ENCODE measurements around the gene GCN1. TPM values are rescaled to one million over a fixed set of nuclear protein-coding genes. Genes with fewer than 3 reads are reported as not detected.

GCN1 gene
- total RNA-seq, 4 donors from 2014 or later: 36.4 to 56.7 (median 41.6) TPM

DNA sequence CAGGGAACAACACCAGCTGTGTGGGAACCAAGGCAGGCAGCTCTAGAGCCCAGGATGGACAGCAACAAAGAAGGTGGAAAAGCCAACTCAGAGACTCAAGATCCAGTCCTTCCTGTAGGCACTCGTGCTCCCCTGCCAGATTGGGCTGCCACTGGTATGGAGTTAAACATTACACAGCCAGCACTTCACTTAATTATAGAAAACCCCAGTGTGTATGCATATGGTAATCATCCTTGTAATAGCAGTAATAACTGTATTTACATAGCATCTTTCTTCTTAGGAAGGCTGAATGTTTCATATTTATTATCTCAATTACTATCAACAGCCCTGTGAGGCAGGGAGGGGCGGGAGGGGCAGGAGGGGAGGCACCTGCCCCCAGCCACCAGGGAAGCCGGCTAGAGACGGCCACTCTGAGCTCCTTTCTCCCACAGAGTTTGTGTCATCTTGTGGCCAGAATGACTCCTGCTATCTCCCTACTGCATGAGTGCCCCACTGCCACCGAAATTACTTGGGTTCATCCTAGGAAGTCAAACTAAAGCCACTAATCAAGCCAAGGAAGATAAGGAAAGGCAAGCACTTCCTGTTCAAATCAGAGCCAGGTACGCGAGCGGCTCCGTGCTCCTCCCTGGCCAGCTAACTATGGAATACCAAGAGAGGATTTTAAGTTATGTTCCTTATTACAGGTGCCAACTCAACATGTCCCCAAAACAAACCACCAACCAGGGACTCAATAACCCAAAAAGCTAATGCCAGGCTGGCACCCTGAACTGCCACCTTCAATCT, 62.3 kb downstream of the GCN1 start:
- TF ChIP-seq, protein P1, sequence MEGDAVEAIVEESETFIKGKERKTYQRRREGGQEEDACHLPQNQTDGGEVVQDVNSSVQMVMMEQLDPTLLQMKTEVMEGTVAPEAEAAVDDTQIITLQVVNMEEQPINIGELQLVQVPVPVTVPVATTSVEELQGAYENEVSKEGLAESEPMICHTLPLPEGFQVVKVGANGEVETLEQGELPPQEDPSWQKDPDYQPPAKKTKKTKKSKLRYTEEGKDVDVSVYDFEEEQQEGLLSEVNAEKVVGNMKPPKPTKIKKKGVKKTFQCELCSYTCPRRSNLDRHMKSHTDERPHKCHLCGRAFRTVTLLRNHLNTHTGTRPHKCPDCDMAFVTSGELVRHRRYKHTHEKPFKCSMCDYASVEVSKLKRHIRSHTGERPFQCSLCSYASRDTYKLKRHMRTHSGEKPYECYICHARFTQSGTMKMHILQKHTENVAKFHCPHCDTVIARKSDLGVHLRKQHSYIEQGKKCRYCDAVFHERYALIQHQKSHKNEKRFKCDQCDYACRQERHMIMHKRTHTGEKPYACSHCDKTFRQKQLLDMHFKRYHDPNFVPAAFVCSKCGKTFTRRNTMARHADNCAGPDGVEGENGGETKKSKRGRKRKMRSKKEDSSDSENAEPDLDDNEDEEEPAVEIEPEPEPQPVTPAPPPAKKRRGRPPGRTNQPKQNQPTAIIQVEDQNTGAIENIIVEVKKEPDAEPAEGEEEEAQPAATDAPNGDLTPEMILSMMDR (IDR thresholded peaks at IDR 0.05; ENCODE audit: low read depth): no peak

DNA sequence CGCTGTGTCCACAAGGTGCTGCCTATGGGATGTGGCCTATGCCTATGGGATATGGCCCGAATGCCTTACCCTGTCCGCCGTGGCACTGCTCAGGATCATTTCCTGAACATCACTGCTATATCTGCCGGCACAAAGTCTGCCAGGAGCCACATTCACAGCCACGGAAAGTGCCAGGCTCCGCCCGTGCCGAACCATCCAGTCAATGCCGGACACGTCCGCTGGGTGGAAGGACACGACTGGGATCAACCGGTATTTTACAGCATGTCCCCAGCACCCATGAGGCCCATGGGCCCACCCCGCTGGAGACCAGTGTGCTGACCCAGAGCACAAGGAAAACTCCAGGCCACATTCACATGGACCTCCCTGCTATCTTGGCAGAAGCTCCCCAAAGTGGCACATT, 63.4 kb downstream of the GCN1 start:
- TF ChIP-seq, protein P1 (IDR thresholded peaks at IDR 0.05; ENCODE audit: low read depth): no peak

DNA sequence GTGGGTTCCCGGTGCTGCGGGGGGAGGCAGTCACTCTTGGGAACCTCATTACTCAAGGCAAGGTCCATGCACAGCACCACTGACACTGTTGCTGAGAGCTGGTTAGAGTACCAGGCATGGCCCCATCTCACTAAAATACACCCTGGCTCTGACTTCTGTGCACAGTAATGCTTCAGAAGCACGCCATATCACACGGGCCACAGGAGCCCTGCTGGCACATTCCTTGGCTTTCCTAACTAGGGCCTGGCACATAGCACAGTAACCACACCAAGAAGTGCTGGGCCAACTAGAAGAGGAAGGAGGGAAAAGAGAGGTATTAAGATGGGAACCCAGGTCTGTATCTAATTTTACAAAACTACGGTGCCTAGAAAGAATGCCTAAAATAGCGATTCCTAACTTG, 64.5 kb downstream of the GCN1 start:
- TF ChIP-seq, protein P1 (IDR thresholded peaks at IDR 0.05; ENCODE audit: low read depth): no peak

DNA sequence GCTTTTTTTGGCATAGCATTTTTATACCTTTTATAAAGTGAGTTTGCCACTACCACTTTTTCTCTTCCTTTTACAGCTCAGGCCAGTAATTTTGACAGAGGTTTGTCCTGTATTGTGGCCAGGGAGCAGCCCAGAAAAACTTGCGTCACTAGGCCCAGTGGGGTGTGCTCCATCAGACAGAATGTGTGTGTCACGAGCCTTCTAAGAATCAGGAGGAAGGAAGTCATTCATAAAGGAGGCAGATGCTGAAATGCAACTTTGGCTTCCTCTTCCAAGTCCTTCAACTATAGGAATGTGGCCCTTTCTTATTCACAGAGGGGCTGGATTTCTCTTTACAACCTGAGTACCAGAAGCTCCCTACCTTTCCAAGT, 67.9 kb downstream of the GCN1 start:
- TF ChIP-seq, protein P1 (IDR thresholded peaks at IDR 0.05; ENCODE audit: low read depth): no peak

DNA sequence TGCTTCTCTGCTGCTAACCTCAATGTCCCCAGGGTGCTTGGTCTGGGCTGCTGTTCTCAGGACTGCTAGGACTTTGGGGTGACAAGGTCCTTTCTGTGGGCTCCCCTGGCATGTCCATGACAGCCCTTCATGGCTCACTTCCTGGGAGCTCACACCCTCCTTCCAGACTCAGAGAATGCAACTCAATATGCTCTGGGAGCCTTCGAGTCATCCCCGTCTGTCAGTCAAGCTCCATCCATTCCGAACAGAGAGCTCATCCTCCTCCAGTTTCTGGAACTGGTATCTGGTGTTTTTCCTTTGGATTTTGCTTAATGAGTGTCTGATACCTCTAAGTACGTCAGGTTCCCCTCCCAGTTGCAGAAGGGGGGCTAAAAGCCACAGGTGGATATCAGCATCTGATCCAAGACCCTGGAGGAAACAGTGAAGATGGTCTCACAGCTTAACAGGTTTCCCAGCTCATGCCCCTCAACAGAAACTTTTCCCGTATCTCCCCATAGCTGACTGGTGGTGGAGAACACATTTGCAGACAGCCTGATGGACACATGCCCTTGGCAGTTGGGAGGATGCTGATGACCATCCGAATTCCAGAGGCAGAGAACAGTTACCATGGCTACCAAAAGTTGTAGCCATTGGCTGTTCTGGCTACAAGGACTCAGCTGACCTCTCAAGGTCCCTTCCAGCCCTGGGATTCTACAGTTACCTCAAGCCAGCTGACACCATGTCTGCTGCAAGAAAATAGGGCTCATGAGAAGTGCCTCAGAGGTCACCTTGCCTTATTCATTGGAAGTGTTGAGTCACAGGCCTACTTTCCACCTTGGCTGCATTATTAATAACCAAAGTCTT, 68.5 kb downstream of the GCN1 start:
- TF ChIP-seq, protein P1 (IDR thresholded peaks at IDR 0.05; ENCODE audit: low read depth): no peak

DNA sequence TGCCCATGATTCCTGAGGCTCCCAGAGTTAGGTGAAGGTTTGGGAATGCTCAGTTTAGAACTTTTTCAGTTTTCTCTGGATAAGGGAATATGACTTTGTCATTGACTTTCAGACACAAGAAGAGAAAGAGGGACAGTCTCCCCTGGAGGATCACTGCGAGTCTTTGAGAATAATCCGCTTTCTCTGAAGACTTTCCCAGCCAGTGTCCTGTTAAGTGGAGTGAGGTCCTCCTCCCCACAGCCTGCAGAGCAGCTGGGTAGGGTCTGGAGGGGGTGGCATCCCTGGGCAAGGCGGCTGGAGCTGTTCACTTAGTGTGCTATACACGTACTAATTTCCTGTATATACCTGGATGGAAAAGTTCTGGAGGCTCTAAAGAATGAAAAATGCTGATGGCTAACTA, 69.5 kb downstream of the GCN1 start:
- TF ChIP-seq, protein P1 (IDR thresholded peaks at IDR 0.05; ENCODE audit: low read depth): no peak

DNA sequence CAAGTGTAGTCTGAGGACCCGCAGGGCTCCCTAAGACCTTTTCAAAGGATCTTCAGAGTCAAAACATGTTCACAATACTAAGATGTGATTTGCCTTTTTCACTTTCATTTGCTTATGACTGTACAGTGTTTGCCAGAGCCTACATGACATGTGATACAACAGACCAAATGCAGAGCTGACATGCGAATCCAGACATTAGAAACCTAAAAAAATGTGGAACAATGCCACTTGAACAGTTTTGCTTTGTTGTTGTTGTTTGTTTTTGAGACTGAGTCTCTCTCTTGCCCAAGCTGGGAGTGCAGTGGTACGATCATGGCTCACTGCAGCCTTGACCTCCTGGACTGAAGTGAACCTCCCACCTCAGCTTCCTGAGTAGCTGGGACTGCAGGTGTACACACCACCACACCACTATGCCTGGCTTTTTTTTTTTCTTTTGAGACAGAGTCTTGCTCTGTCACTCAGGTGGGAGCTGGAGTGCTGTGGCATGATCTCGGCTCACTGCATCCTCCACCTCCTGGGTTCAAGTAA, 72.7 kb downstream of the GCN1 start:
- TF ChIP-seq, protein P1 (IDR thresholded peaks at IDR 0.05; ENCODE audit: low read depth): no peak

Measured in subcutaneous adipose tissue (tissue), 4 donors.